Measurements from ENCODE around the gene NOP56.
A peak's percentile ranks its signal among the peaks of the same experiment; 100 is the strongest.

NOP56 gene

DNA sequence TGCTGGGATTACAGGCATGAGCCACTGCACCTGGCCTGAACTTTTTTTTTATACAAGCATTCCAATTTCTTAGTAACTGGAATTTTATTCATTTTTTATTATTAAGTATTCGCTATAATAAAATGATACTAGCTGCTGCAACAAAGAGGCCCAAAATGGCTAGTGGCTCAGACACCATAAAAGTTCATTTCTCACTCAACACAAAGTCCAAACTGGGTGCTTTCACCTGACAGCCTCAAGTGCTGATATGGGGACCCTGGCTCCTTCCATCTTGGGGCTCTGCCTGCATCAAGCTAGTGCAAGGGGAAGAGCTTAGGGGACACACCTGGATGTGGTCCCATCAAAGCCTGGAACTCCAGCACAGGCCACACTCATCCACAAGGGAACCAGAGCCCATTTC lies 12.2 kb upstream of the NOP56 start:
- DNase-seq (ENCODE audit: low read depth, low spot score): no peak

DNA sequence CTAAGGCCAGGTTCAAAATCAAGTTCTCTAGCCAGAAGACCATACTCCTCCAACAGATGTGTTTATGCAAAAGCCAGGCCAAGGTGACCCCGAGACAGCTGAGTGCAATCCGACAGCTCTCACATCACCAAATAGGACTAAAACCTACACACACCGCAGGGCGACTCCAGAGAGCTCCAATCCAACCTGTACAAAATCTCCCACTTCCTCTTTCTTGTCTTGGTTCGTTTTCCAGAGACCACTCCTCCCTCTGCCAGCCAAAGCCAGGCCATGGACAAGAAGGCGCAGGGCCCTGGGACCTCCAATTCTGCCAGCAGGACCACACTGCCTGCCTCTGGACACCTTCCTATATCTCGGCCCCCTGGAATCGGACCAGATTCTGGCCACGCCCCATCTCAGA lies 11.5 kb upstream of the NOP56 start:
- DNase-seq (ENCODE audit: low read depth, low spot score): no peak

DNA sequence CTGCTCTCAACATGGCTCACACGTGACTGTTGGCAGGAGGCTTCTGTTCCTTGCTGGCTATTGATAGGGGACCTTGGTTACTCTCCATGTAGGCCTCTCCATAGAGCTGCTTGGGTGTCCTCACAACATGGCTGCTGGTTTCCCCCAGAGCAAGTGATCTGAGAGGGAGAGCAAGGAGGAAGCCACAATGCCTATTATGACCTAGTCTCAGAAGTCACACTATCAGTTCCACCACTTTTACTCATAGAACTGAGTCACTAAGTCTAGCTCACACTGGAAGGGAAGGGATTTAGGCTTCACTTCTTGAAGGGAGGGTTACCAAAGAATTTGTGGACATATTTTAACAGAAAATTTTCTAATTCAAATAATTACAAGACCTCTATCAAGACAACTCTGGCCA lies 8.7 kb upstream of the NOP56 start:
- DNase-seq (ENCODE audit: low read depth, low spot score): no peak

DNA sequence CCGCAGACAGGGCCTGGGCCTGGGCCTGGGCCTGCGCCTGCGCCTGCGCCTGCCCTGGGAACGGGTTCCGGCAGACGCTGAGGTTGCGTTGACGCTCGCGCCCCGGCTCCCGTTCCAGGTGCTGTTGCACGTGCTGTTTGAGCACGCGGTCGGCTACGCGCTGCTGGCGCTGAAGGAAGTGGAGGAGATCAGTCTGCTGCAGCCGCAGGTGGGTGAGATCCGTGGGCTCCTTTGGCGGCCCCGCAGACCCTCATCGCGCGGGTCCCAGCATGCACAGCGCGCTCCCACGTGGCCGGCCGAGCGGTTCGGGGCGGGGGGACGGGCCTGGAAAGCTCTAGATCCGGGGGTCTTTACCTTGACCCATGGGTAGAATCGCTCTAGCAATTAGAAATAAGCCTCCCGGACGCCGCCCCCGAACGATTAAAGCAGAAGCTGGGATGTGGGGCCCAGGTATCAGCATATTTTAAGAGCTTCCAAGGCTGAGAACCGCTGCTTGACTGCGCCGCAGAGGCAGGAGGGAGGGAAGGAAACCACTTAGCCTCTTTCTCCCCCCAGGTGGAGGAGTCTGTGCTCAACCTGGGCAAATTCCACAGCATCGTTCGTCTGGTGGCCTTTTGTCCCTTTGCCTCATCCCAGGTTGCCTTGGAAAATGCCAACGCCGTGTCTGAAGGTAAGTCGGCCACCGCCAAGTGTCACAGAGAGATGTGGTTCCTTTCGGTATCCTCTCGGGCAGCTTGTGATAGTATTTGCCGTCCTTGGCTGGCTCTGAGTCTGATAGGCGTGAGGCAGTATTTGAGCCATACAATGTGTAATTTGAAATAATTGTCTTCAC lies 508 bp downstream of the NOP56 start:
- DNase-seq (ENCODE audit: low read depth, low spot score): no peak

DNA sequence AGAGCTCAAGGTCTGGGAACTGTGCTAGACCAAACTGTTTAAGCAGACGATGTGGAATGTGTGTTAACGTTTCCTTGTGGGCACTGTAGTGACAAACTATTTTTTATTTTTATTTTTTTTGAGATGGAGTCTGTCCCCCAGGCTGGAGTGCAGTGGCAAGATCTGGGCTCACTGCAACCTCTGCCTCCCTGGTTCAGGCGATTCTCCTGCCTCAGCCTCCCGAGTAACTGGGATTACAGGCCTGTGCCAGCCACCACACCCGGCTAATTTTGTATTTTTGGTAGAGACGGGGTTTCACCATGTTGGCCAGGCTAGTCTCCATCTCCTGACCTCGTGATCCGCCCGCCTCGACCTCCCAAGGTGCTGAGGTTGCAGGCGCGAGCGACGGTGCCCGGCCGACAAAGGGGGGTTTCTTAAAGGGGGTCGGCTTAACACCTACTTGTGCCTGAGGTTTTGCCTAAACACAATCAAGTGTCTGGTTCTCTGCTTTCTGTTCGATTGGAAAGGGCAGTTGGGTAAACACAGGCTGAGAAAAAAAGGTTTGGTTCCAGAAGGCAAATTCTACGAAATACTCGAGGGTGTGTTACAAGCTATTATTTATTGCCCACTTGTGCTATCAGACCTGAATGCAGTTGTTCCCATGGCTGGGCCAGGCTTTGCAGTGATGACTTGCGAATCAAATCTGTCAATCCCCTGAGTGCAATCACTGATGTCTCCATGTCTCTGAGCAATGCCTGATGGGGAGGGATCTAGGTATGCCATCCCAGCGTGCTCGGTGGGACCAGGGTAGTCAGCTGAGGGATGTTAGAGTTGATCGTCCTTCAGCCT lies 1.3 kb downstream of the NOP56 start:
- no peak for DNase-seq (ENCODE audit: low read depth, low spot score)

DNA sequence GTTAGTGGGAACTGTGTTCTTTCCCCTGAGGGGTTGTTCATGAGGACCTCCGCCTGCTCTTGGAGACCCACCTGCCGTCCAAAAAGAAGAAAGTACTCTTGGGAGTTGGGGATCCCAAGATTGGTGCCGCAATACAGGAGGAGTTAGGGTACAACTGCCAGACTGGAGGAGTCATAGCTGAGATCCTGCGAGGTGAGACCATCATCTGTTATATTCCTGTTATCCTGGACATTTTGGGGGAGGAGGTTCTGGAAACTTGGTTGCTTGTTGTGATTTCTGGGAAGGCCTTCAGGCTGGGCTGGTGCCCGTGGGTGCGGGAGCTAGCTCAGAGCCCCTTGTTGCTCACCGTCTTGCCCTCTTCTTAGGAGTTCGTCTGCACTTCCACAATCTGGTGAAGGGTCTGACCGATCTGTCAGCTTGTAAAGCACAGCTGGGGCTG lies 2.0 kb downstream of the NOP56 start:
- DNase-seq (ENCODE audit: low read depth, low spot score): no peak

DNA sequence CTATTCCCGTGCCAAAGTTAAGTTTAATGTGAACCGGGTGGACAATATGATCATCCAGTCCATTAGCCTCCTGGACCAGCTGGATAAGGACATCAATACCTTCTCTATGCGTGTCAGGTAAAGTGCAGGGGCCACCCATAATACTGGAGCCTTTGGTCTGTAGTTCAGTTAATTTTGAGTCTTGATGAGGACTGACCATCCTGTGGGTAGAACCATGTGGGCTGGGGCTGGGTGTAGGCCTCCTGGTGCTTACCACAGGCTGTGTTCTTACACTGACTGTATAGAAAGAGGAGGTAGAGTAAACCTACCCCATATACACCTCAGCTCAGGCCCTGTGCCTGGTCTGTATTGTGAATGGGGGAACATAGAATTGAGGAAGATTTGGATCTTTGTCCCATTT lies 2.4 kb downstream of the NOP56 start:
- no peak for DNase-seq (ENCODE audit: low read depth, low spot score)

DNA sequence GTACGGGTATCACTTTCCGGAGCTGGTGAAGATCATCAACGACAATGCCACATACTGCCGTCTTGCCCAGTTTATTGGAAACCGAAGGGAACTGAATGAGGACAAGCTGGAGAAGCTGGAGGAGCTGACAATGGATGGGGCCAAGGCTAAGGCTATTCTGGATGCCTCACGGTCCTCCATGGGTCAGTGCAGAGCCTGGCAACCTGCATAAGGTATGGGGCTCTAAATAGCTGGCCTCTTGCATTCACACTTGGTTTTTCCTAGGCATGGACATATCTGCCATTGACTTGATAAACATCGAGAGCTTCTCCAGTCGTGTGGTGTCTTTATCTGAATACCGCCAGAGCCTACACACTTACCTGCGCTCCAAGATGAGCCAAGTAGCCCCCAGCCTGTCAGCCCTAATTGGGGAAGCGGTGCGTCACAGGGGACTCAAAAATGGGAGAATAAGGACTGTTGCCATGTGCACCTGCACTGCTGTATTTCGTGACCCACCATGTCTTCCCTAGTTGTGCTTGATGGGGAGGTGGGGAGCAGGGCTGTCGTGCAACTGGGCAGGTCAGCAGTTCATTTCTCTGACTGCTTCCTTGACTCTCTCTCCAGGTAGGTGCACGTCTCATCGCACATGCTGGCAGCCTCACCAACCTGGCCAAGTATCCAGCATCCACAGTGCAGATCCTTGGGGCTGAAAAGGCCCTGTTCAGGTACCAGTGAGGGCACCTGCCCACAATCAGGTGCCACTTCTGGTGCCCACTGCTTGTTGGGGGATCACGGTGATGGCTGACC lies 3.1 kb downstream of the NOP56 start:
- no peak for DNase-seq (ENCODE audit: low read depth, low spot score)

DNA sequence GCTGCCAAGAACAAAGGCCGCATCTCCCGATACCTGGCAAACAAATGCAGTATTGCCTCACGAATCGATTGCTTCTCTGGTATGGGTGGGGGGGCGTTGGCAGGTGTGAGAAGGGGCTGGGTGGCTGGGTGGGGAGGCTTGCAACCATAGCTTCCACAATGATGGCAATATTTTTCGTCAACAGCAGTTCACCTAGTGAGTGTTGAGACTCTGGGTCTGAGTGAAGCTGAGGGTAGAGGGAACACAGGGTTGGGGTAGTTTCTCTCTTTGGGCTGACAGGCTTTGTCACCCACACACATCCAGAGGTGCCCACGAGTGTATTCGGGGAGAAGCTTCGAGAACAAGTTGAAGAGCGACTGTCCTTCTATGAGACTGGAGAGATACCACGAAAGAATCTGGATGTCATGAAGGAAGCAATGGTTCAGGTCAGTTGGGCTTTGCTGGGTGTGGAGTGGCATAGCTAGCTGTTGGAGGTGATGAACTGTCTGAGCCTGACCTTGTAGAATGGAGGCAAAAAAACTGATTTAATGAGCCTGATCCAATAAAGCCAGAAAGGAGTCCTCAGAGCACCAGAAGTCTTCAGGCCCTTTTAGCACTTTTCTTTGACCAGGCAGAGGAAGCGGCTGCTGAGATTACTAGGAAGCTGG lies 4.2 kb downstream of the NOP56 start:
- no peak for DNase-seq (ENCODE audit: low read depth, low spot score)

DNA sequence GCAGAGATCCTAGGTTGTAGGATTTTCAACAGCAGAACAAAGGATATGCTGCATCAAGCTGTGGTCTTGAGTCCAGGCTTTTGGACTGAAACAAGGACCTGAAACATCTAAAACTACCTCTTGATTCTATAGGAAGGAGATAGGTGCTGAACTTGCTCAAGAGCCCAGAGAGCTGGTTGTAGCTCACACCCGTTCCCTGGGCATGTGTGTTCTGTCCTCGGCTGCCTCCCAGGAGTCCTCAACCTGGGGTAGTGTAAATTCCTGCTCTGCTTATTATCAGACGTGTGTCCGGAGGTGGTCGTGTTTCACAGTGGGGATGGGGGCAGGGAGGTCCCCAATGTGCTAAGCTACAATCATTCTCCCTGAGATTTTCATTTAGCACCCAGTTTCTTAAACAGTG lies 4.8 kb downstream of the NOP56 start:
- no peak for DNase-seq (ENCODE audit: low read depth, low spot score)

DNA sequence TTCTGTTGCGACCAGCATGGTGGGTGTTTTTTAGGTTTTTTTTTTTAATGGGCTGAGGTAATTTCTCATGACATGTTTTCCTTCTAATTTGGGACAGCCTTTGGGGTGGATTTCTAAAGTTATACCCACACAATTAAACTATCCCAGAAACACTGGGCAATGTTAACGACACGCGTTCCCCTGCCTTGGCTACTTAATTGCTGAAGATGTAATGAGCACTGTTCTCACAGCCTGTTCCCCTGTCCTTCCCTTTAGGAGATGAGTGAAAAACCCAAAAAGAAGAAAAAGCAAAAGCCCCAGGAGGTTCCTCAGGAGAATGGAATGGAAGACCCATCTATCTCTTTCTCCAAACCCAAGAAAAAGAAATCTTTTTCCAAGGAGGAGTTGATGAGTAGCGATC lies 5.2 kb downstream of the NOP56 start:
- no peak for DNase-seq (ENCODE audit: low read depth, low spot score)

DNA sequence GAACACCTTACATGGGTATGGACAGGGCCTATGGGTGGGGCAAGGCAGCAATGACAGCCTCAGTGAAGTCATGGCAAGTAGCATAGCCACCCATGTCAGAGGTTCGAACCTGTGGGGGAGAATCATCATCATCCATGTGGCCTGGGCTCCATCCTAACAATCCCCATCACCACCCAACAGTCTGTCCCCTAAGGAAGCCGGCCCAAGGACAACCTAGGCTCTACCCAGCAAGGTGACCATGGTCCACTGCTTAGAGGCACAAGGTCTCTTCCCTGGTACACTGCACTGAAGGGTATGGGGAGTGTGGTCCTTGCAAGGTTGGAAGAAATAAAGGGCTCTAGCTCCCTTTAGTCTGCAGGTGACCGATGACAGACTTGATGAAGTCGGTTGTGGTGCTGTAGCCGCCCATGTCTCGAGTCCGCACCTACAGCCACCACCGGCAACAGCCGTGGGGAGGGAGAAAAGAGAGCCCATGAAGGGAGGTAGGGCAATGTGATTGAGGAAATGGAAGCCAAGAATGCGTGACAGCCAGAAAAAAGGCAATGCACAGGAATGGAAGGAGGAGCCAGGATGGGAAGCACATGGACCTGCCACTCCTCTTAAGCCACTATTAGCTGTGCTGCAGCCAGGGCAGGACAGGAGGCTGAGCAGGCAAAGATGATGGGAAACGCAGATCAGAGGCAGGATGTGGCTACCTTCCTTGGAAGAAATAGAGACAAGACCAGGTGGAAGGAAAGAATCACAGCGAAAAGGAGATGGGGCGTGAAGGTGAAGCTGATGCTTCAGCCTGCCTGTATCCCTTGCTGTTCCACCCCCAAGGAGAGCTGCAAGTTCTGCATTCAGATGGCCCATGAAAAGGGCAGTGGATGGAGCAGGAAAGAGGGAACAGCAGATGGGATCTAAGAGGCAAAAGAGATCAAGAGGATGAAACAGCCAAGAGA lies 6.3 kb downstream of the NOP56 start:
- peak; percentile 61 for DNase-seq (ENCODE audit: low read depth, low spot score)

DNA sequence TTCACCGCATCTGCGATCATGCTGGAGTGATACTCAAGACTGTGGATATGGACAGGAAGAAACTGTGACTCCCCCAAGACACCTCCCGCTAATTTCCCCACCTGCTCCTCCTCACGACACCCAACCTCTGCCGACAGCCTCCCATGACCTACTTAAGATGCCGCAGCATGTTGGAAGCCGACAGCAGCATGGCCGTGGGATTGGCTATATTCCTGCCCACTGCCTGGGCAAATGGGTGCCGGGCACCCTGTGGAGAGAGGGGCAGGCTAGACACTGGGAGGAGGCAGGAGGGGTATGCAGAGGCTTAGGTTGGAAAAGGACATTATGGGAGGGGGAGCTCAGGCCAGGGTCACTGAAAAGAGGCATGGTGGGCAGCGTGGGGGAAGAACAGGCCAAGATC lies 7.1 kb downstream of the NOP56 start:
- no peak for DNase-seq (ENCODE audit: low read depth, low spot score)

DNA sequence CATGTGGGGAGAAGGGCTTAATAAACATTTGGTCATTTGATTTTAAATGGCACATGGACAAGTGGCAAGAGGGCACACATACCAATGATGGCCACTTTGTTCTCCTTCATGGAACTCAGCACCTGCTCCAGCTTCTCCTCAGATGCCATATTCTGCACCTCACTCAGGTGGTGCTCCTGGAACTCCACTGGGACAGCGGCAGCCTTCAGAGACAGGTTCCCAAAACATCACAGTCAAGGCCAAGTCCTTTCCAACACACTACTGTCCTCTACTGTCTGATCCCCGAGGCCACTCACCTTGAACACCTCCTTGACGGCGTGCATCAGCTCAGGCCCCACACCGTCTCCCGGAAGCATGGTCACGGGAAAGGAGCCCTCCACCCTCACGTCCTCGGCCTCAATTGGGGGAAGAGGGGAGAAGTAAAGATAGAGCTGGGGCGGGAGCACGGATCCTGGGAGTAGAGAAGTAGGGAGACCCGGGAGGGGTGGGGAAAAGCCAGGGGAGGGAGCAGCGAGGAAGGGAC lies 11.0 kb downstream of the NOP56 start:
- DNase-seq (ENCODE audit: low read depth, low spot score): no peak

DNA sequence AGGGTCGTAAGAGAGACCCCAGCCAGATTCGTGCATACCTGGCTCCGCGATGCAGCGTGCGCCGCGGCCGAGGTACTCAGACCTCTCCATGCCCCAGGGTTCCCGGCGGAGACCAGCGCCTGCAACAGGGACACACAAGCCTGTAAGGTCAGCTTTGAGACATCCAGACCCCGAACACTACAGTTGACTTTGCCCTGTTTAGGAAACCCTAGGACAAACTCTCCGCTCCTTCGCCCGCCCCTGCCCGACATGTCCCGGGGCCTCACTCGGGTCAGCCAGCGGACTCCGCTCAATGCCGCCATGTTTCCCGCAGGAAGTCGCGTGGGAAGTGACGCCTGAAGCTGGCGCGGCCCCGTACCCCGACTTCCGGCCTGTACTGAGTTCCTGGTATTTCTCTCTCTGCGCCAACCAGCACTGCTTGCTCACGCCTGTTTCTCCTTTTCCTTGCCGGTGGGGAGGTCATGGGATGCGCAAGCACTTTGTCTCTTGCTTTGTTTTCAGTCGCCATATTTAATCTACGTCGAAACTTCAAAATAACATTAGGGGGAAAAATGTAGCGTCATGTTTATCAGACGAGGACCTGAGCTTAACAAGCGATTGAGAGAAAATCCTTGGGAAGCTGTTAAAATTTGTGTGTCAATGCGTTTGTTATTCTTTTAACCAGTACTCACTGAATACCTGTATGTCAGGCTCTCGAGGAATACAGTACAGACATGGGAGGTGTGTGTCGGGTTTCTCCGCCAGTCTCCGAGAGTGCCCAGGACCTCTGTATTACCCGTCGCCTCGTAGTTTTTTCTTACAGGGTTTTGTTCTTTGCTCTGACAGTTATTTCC lies 11.7 kb downstream of the NOP56 start, which contains the start of gene IDH3B:
TSS of gene IDH3B (minus strand) at position 330 of the 833 bp plus-strand sequence. CDS start at position 302, 28 bp downstream.
- DNase-seq (ENCODE audit: low read depth, low spot score): peak; percentile 96

DNA sequence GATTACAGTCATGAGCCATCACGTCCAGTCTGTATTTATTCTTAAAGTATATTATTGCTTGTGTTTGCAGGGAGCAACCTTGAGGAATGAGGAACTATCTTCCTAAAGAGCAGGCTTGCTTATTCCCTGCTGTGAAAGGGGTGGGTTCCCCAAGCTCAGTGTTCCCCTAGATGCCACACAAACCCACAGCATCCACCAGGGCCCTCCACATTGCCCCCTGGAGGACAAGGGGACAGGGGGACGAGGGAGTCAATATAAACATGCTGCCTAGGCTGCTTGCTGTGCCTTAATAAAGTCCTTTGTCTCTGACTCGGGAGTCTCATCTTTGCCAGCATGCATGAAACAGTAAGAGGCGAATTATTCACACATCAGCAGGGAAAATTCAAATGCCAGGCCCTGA lies 19.5 kb downstream of the NOP56 start:
- no peak for DNase-seq (ENCODE audit: low read depth, low spot score)

DNA sequence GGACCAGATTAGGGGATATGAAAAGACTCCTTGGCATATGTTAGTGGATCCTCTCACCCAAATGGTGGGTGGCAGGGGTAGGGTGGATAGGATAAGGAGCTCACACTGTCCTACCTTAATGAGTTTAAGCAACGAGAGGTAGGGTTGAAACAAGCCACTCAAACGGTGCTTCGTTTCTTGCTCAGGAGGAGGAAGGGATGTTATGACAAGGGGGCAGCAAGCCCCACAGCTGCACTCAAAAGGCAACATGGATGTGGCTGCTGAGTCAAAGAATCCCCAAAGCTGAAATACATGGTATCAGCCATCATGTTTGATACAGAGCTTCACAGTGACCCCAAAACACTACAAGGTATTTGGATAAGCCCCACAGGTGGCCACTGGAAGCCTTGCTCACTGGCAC lies 20.0 kb downstream of the NOP56 start:
- no peak for DNase-seq (ENCODE audit: low read depth, low spot score)

DNA sequence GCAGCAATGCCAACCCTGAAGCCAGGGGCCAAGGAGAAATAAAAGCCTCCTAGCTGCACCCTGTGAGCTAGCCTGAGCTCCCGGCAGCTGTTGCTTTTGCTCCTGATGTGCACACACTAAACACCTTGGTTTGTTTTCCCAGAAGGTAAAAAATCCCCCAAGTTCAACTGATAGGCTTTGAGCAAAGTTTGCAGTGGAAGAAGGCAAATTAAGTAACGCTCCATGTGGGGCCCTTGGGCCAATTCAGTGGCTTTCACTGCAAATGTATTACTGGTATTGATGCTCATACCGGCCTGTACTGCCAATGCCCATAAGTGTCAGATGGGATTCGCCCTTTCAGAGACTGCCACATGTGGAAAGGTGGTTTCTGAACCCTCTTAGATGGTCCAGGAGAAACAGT lies 21.0 kb downstream of the NOP56 start:
- DNase-seq (ENCODE audit: low read depth, low spot score): no peak

DNA sequence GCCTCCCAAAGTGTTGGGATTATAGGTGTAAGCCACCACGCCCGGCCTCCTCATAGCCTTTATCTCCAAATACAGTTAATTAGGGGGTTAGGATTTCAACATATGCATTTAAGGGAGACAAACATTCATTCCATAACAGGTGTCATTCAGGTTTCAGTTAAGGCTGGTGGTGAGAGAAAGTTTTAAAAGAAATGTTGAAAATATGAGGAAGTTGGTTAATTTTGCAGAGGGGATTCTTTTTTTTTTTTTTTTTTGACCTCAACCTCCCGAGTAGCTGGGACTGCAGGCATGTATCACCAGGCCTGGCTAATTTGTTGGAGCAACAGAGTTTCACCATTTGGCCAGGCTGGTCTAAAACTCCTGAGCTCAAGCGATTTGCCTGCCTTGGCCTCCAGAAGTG lies 27.6 kb downstream of the NOP56 start:
- no peak for DNase-seq (ENCODE audit: low read depth, low spot score)

All from ELF-1 (cell line).